ENCODE measurements around the gene DNAH3.

The DNAH3 gene

GRCh38 chr16:21163576-21163975 lies 12.9 kb upstream of the DNAH3 start:
- Histone ChIP-seq H3K4me3 (replicated peaks; ENCODE audit: insufficient read depth, low read length) (no peak overlapping the region), H3K27me3 (ENCODE audit: insufficient read depth, poor library complexity, severe bottlenecking) (no peaks in the 10 kb centered on the region), H3K27ac (replicated peaks) (no peak overlapping the region)
- TF ChIP-seq GABPA (IDR thresholded peaks at IDR 0.05; ENCODE audit: low read depth), result no peak
- TF ChIP-seq SPI1 (IDR thresholded peaks at IDR 0.05; ENCODE audit: borderline replicate concordance, low read depth), result no peak
- TF ChIP-seq, protein P1, sequence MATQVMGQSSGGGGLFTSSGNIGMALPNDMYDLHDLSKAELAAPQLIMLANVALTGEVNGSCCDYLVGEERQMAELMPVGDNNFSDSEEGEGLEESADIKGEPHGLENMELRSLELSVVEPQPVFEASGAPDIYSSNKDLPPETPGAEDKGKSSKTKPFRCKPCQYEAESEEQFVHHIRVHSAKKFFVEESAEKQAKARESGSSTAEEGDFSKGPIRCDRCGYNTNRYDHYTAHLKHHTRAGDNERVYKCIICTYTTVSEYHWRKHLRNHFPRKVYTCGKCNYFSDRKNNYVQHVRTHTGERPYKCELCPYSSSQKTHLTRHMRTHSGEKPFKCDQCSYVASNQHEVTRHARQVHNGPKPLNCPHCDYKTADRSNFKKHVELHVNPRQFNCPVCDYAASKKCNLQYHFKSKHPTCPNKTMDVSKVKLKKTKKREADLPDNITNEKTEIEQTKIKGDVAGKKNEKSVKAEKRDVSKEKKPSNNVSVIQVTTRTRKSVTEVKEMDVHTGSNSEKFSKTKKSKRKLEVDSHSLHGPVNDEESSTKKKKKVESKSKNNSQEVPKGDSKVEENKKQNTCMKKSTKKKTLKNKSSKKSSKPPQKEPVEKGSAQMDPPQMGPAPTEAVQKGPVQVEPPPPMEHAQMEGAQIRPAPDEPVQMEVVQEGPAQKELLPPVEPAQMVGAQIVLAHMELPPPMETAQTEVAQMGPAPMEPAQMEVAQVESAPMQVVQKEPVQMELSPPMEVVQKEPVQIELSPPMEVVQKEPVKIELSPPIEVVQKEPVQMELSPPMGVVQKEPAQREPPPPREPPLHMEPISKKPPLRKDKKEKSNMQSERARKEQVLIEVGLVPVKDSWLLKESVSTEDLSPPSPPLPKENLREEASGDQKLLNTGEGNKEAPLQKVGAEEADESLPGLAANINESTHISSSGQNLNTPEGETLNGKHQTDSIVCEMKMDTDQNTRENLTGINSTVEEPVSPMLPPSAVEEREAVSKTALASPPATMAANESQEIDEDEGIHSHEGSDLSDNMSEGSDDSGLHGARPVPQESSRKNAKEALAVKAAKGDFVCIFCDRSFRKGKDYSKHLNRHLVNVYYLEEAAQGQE (IDR thresholded peaks at IDR 0.05; ENCODE audit: insufficient replicate concordance, low read depth), result no peak
- TF ChIP-seq, protein P2, sequence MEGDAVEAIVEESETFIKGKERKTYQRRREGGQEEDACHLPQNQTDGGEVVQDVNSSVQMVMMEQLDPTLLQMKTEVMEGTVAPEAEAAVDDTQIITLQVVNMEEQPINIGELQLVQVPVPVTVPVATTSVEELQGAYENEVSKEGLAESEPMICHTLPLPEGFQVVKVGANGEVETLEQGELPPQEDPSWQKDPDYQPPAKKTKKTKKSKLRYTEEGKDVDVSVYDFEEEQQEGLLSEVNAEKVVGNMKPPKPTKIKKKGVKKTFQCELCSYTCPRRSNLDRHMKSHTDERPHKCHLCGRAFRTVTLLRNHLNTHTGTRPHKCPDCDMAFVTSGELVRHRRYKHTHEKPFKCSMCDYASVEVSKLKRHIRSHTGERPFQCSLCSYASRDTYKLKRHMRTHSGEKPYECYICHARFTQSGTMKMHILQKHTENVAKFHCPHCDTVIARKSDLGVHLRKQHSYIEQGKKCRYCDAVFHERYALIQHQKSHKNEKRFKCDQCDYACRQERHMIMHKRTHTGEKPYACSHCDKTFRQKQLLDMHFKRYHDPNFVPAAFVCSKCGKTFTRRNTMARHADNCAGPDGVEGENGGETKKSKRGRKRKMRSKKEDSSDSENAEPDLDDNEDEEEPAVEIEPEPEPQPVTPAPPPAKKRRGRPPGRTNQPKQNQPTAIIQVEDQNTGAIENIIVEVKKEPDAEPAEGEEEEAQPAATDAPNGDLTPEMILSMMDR (IDR thresholded peaks at IDR 0.05; ENCODE audit: insufficient read depth, low read length), result no peak
- no peak for TF ChIP-seq POLR2AphosphoS5 (IDR thresholded peaks at IDR 0.05; ENCODE audit: low read depth)
- DNase-seq (ENCODE audit: low read depth in 1 of 2, low spot score in 1 of 2), result no peak

DNA sequence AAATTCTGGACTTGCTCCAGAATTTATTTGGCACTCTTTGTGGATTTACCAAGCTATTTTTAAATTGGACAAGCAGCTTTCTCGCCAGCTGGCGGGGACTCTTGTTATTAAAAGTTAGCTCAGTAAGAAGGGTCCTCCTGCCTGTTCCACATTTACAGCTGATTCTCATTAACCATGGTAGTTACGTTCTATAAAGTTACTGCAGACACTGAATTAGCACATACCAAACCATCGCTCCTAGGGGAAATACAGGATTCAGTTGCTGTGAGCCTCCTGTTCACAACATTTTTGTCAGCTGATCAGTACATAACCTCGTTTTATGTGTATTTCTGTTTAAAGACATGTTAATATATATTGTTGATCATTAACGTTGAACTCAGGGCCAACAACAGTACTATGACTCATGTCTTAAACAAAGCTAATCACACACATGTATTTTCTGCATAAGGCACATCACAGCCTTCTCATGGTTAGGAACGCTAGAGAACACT lies 12.1 kb upstream of the DNAH3 start:
- DNase-seq (ENCODE audit: low read depth in 1 of 2, low spot score in 1 of 2), result no peak
- no peak overlapping the region for H3K4me3 ChIP-seq (replicated peaks; ENCODE audit: insufficient read depth, low read length)
- TF ChIP-seq, protein P2 (IDR thresholded peaks at IDR 0.05; ENCODE audit: insufficient read depth, low read length), result no peak
- TF ChIP-seq POLR2AphosphoS5 (IDR thresholded peaks at IDR 0.05; ENCODE audit: low read depth), result no peak
- TF ChIP-seq GABPA (IDR thresholded peaks at IDR 0.05; ENCODE audit: low read depth), result no peak
- TF ChIP-seq SPI1 (IDR thresholded peaks at IDR 0.05; ENCODE audit: borderline replicate concordance, low read depth), result no peak
- TF ChIP-seq, protein P1 (IDR thresholded peaks at IDR 0.05; ENCODE audit: insufficient replicate concordance, low read depth), result no peak
- no peaks in the 10 kb centered on the region for H3K27me3 ChIP-seq (ENCODE audit: insufficient read depth, poor library complexity, severe bottlenecking)
- no peak overlapping the region for H3K27ac ChIP-seq (replicated peaks)

GRCh38 chr16:21161211-21161610 lies 10.6 kb upstream of the DNAH3 start:
- no peak for DNase-seq (ENCODE audit: low read depth in 1 of 2, low spot score in 1 of 2)
- Histone ChIP-seq H3K4me3 (replicated peaks; ENCODE audit: insufficient read depth, low read length) (no peak overlapping the region), H3K27me3 (ENCODE audit: insufficient read depth, poor library complexity, severe bottlenecking) (no peaks in the 10 kb centered on the region), H3K27ac (replicated peaks) (no peak overlapping the region)
- no peak for TF ChIP-seq POLR2AphosphoS5 (IDR thresholded peaks at IDR 0.05; ENCODE audit: low read depth)
- TF ChIP-seq, protein P2 (IDR thresholded peaks at IDR 0.05; ENCODE audit: insufficient read depth, low read length), result no peak
- no peak for TF ChIP-seq SPI1 (IDR thresholded peaks at IDR 0.05; ENCODE audit: borderline replicate concordance, low read depth)
- no peak for TF ChIP-seq GABPA (IDR thresholded peaks at IDR 0.05; ENCODE audit: low read depth)
- TF ChIP-seq, protein P1 (IDR thresholded peaks at IDR 0.05; ENCODE audit: insufficient replicate concordance, low read depth), result no peak

Data from HL-60 (cell line).